ENCODE results near the gene PAM.

Gene PAM

DNA sequence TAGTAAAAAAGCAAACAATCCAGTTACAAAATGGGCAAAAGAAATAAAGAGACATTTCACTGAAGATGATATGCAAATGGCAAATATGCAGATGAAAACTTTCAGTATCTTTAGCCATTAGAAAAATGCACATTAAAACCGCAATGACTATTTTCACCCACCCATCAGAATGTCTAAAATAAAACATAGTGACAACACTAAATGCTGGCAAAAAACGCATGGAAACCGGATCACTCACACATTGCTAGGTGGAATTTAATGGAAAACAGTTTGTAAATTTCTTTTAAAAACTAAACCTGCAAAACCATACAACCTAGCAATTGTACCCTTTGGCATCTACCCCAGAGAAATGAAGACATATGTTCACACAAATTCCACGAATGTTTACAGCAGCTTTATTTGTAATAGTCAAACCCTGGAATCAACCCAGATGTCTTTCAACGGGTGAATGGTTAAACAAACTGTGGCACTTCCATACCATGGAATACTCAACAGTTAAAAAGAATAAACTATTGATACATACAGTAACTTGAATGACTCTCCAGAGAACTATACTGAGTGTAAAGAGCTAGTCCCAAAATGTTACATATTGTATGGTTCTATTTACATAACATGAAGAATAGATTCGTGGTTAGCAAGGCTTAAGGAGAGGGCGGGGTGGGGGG, 17.2 kb upstream of the PAM start:
- in situ Hi-C loops (cut with MboI; ENCODE audit: low sequenced_read_pairs, unreplicated experiment), result no loop called here
- no peak for DNase-seq (ENCODE audit: low spot score)
- TF ChIP-seq, protein P1, sequence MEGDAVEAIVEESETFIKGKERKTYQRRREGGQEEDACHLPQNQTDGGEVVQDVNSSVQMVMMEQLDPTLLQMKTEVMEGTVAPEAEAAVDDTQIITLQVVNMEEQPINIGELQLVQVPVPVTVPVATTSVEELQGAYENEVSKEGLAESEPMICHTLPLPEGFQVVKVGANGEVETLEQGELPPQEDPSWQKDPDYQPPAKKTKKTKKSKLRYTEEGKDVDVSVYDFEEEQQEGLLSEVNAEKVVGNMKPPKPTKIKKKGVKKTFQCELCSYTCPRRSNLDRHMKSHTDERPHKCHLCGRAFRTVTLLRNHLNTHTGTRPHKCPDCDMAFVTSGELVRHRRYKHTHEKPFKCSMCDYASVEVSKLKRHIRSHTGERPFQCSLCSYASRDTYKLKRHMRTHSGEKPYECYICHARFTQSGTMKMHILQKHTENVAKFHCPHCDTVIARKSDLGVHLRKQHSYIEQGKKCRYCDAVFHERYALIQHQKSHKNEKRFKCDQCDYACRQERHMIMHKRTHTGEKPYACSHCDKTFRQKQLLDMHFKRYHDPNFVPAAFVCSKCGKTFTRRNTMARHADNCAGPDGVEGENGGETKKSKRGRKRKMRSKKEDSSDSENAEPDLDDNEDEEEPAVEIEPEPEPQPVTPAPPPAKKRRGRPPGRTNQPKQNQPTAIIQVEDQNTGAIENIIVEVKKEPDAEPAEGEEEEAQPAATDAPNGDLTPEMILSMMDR (IDR thresholded peaks at IDR 0.05; ENCODE audit: borderline replicate concordance, control extremely low read depth, extremely low read depth, insufficient read depth, missing control alignments), result no peak

DNA sequence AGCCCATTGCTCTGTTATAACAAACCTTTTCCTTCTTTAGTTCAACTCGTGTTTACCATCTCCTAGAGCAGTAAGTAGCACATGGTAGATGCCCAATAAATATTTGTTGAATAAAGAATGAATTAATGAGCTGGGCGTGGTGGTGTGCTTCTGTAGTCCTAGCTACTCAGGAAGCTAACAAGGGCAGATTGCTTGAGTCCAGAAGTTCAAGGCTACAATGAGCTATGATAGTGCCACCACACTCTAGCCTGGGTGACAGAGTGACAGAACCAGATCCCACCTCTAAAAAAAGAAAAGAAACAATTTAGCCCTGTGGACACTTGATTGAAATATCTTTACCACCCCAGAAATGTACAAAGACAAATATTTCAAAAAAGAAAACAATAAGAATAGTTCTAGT, 14.6 kb upstream of the PAM start:
- TF ChIP-seq, protein P1 (IDR thresholded peaks at IDR 0.05; ENCODE audit: borderline replicate concordance, control extremely low read depth, extremely low read depth, insufficient read depth, missing control alignments), result no peak
- in situ Hi-C loops (cut with MboI; ENCODE audit: low sequenced_read_pairs, unreplicated experiment), result no loop called here
- no peak for DNase-seq (ENCODE audit: low spot score)

DNA sequence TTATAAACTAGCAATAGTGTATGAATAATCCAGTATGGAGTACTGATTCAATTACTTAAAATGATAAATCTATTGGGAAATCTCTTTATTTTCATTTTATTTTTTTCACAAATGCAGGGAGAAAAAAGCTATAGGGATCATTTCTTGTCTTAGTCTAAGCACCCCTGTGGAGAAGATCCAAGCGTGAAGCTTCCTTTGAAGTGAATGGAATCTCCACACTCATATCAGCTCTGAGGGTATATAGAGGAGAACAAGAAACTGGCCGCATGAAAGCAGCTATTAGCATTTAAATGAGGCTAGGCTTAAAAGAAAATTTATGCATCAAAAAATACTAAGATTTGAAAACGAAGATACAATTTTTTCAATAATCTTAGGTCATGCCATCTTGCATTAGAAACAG, 12.9 kb upstream of the PAM start:
- no peak for DNase-seq (ENCODE audit: low spot score)
- in situ Hi-C loops (cut with MboI; ENCODE audit: low sequenced_read_pairs, unreplicated experiment), result no loop called here
- TF ChIP-seq, protein P1 (IDR thresholded peaks at IDR 0.05; ENCODE audit: borderline replicate concordance, control extremely low read depth, extremely low read depth, insufficient read depth, missing control alignments), result no peak

DNA sequence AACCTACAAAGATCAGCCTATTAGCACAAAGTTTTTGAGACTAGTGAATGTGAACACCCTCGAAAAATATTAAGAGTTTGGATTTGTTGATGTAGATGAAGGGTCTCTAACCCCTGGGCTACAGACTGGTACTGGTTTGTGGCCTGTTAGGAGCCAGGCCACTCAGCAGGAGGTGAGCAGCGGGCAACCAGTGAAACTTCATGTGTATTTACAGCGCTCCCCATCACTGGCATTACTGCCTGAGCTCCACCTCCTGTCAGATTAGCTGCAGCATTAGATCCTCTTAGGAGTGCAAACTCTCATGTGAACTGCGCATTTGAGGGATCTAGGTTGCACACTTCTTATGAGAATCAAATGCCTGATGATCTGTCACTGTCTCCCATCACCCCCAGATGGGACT, 11.2 kb upstream of the PAM start:
- in situ Hi-C loops (cut with MboI; ENCODE audit: low sequenced_read_pairs, unreplicated experiment), result no loop called here
- TF ChIP-seq, protein P1 (IDR thresholded peaks at IDR 0.05; ENCODE audit: borderline replicate concordance, control extremely low read depth, extremely low read depth, insufficient read depth, missing control alignments), result no peak
- DNase-seq (ENCODE audit: low spot score), result no peak

DNA sequence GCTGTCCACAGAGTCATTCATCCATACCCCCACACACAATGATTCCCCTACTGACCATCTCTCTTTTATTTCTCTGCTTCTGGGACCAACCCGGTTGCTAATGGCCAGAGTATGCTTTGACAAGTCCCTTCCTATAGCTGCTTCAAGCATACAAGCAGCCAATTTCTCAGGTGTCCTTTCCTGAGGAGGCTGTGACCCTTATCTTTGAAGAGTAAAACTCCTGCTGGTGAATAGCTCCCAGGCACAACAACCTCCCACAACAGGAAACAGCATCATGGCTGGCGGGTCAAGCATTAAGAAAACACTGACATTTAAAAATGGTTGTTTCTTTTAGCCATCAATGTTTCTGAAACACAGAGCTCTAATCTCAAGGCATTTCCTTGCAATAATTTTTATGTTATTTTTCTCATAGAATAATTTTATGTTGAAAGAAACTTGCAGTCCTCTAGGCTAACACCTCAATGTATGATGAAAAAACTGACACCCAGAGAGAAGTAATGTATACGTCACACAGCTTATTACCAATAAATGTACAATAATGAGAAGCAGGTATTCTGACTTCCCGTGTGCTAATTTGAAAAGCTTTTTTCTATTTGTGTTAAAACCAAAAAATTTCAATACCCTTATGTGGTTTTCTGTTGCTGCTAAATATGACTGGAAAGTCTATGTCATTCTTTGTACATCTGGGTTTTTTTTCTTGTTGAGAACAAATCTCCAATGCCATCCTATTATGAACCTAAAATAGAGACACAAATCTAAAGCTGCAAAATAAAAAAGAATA, 7.5 kb upstream of the PAM start:
- peak; percentile 38 for DNase-seq (ENCODE audit: low spot score)
- in situ Hi-C loops (cut with MboI; ENCODE audit: low sequenced_read_pairs, unreplicated experiment), result no loop called here
- TF ChIP-seq, protein P1 (IDR thresholded peaks at IDR 0.05; ENCODE audit: borderline replicate concordance, control extremely low read depth, extremely low read depth, insufficient read depth, missing control alignments), result no peak

DNA sequence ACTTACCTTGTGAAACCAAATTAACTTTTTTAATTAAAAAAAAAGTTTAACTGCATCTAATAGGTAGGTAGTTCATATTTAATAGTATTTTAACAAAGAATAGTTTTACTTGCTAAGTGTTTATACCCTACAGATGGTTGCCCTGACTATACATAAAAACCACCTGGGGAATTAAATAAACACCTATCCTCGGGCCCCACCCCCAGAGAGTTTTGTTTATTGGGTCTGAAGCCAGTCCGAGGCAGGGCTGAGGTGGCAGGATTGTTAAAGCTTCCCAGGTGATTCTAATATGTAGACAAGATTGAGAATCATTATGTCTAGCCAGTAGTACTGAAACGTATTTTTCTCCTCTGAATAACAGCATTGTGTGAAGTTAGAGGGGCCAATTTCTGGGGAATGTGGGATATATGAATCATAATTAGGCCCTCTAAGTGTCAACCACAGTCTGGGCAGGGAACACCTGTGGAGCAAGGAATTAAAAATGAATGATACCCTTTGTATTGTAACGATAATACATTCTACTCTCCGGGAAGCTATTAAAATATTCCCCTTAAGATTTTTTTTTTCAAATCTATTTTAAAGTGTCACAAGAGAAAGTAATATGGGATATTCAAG, 5.6 kb upstream of the PAM start:
- DNase-seq (ENCODE audit: low spot score), result no peak
- TF ChIP-seq, protein P1 (IDR thresholded peaks at IDR 0.05; ENCODE audit: borderline replicate concordance, control extremely low read depth, extremely low read depth, insufficient read depth, missing control alignments), result no peak
- in situ Hi-C loops (cut with MboI; ENCODE audit: low sequenced_read_pairs, unreplicated experiment), result no loop called here

All from GM13976 (cell line).